ENCODE data around the gene GLRX3. TPM values are rescaled to one million over a fixed set of nuclear protein-coding genes. Genes with fewer than 3 reads are reported as not detected.
"Not testable (repeated sequence)": the region's sequence is repeated elsewhere in the genome, so short reads cannot be mapped to it uniquely, and the experiment has no call there.

Gene GLRX3
- total and polyA plus RNA-seq, 12 donors: 34.2 to 139 (median 73.2) TPM

DNA sequence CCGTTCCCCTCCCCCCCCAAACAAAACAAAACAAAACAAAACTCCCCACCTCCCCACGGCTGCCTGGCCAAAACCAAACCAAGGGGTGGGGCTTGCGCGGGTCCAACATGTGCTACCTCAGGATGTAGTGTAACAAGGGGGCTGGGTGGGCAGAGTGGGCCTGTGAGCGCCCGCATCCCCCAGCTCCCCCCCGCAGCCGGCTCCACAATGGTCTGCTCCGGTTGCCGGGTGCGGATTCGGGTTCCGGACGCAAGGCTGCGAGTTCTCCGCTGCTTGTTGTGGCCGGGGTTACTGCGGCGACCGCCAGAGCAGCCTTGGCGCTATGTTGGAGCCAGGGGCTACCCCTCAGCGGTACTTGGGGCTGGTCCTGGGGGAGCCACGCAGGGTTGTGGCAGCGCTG is 30.5 kb upstream of the GLRX3 start:
- H3K27me3 ChIP-seq: no peaks in the 10 kb centered on the region
- peaks cover 0 to 13% of the 10 kb centered on the region in 2 donors for H3K4me1 ChIP-seq (replicated peaks in 1 of 2)
- WGBS, 4 donors: 81 to 92% (median 85%) methylated on average over 6 to 24 of the region's 24 CpGs
- no peak overlapping the region for H3K4me3 ChIP-seq
- intact Hi-C loops (cut with DNase I): no loop called here
- no peak overlapping the region for H3K27ac ChIP-seq
- no peaks in the 10 kb centered on the region for H3K9me3 ChIP-seq (replicated peaks in 1 of 3)
- no peaks in the 10 kb centered on the region for H3K36me3 ChIP-seq (replicated peaks in 1 of 2)
- no peak for DNase-seq
- no peak for TF ChIP-seq POLR2A (IDR thresholded peaks at IDR 0.05)
- TF ChIP-seq, protein P1, sequence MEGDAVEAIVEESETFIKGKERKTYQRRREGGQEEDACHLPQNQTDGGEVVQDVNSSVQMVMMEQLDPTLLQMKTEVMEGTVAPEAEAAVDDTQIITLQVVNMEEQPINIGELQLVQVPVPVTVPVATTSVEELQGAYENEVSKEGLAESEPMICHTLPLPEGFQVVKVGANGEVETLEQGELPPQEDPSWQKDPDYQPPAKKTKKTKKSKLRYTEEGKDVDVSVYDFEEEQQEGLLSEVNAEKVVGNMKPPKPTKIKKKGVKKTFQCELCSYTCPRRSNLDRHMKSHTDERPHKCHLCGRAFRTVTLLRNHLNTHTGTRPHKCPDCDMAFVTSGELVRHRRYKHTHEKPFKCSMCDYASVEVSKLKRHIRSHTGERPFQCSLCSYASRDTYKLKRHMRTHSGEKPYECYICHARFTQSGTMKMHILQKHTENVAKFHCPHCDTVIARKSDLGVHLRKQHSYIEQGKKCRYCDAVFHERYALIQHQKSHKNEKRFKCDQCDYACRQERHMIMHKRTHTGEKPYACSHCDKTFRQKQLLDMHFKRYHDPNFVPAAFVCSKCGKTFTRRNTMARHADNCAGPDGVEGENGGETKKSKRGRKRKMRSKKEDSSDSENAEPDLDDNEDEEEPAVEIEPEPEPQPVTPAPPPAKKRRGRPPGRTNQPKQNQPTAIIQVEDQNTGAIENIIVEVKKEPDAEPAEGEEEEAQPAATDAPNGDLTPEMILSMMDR (IDR thresholded peaks at IDR 0.05): no peak

DNA sequence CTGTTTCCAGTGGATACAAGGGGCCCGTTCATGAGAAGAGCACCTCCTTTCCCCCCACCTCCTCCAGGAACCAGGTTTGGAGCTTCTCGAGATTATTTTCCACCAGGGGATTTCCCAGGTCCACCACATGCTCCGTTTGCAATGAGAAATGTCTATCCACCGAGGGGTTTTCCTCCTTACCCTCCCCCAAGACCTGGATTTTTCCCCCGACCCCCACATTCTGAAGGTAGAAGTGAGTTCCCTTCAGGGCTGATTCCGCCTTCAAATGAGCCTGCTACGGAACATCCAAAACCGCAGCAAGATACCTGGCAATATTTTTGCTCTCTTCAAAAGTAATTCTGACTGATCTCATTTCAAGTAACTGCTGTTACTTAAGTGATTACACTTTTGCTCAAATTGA is 28.0 kb upstream of the GLRX3 start:
- H3K4me3 ChIP-seq; intact Hi-C loops (cut with DNase I); H3K27ac ChIP-seq; DNase-seq; H3K9me3 ChIP-seq (replicated peaks in 1 of 3); H3K27me3 ChIP-seq; H3K36me3 ChIP-seq (replicated peaks in 1 of 2): not testable (repeated sequence)
- H3K4me1 ChIP-seq (replicated peaks in 1 of 2): peaks cover 0 to 24% of the 10 kb centered on the region in 2 donors
- WGBS, 4 donors: 88 to 92% (median 90%) methylated on average over 7 to 8 of the region's 8 CpGs

DNA sequence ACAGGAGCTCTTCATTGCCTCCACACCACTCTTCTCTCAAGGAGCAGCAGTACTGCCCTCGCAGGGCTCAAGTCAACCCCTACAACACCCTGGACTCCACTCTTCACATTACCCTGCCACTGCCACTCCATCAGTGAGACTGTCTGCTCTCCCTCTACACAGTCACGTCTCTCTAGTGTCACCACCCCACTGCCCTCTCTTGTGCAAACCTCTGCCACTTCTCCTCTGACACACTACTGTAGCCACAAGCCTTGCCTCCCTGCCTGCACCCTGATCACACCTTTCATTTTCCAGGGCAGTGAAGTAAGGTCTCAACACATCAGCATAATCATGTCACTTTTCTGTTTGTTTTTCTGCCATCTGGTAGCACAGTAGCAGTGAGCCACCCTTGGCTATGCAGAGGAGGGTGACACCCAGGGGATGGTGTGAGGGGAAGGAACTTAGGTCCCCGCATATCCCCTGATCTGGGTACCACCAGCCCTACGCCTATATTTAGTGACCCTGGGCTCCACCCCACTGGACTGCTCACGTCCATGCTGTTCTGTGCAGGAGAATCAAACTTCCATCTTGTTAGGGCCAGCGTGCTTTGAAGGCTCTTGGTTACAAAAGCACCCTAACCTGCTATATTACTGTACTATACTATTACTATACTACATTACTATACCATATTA is 27.1 kb upstream of the GLRX3 start:
- no peak for DNase-seq
- intact Hi-C loops (cut with DNase I): no loop called here
- no peaks in the 10 kb centered on the region for H3K36me3 ChIP-seq (replicated peaks in 1 of 2)
- H3K4me3 ChIP-seq: peak overlapping the region in 1 of 4 donors; percentile 76
- no peak overlapping the region for H3K27ac ChIP-seq
- 57 to 68% (median 61%) methylated on average over 6 of the region's 6 CpGs for WGBS, 4 donors
- H3K9me3 ChIP-seq (replicated peaks in 1 of 3): no peaks in the 10 kb centered on the region
- no peak for TF ChIP-seq POLR2A (IDR thresholded peaks at IDR 0.05)
- TF ChIP-seq, protein P1 (IDR thresholded peaks at IDR 0.05): no peak
- H3K27me3 ChIP-seq: no peaks in the 10 kb centered on the region
- peaks cover 0 to 24% of the 10 kb centered on the region in 2 donors for H3K4me1 ChIP-seq (replicated peaks in 1 of 2)

DNA sequence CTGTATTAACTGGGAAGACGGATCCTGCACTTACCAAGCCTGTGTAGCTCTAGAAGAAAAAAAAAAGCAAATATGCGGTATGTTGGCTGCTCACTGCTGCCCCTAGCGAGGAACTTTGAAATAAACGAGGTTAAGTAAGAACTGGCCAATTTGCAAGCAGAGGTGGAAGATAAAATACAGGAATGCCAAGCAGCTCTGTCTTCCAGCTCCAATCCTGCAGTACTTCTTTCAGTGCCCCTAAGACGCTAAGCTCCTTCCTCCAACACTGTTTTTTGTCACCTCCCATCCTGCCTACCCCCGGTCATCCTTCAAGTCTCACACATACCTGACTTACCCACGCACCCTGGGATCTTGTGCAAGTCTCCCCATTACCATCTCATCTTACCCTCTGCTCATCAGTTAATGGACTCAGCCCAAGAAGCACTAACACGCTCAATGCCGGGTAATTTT is 26.4 kb upstream of the GLRX3 start:
- Histone ChIP-seq H3K36me3 (replicated peaks in 1 of 2) (no peaks in the 10 kb centered on the region), H3K4me1 (replicated peaks in 1 of 2) (peaks cover 0 to 24% of the 10 kb centered on the region in 2 donors), H3K27me3 (no peaks in the 10 kb centered on the region), H3K4me3 (peak overlapping the region; percentile 34 to 97 (median 62)), H3K9me3 (replicated peaks in 1 of 3) (no peaks in the 10 kb centered on the region), H3K27ac (peak overlapping the region; percentile 37 to 92 (median 89))
- intact Hi-C loops (cut with DNase I): loop anchor here in 1 of 2 donors (2.0 kb wide), 1 partner anchor 27 kb away; the partner anchor contains the start of gene GLRX3
- DNase-seq: peak; percentile 71 to 91 (median 77)
- 3 to 6% (median 4%) methylated on average over 9 of the region's 9 CpGs for WGBS, 4 donors
- TF ChIP-seq, protein P1 (IDR thresholded peaks at IDR 0.05): peak; percentile 71 to 89 (median 82)
- TF ChIP-seq POLR2A (IDR thresholded peaks at IDR 0.05): no peak
